ENCODE data around the gene NTRK1. TPM values are rescaled to one million over a fixed set of nuclear protein-coding genes. Genes with fewer than 3 reads are reported as not detected.

The NTRK1 gene
- total RNA-seq, 1 experiment from 2014 or later: 0.33 TPM

GRCh38 chr1:156874142-156874541 is 13.5 kb downstream of the NTRK1 start:
- ChIA-PET CTCF (interaction anchor here (0.6 to 12.4 kb wide), 6 partner anchors 14 to 213 kb away, joined by 3 to 114 read pairs (median 6); partner anchors contain the start of genes NTRK1 and PEAR1), POLR2A (interaction anchor here (0.7 kb wide), 1 partner anchor 71 kb away, joined by 5 read pairs; no protein-coding TSS in a partner anchor)
- peaks cover 16% of the 10 kb centered on the region for H3K27me3 Mint-ChIP-seq (ENCODE audit: insufficient read depth, unreplicated experiment)
- H3K27ac Mint-ChIP-seq (ENCODE audit: low read depth, unreplicated experiment): no peak overlapping the region
- H3K4me3 Mint-ChIP-seq (ENCODE audit: unreplicated experiment): no peak overlapping the region
- no peak for DNase-seq (ENCODE audit: unreplicated experiment)
- no peaks in the 10 kb centered on the region for H3K36me3 Mint-ChIP-seq (ENCODE audit: insufficient read depth, unreplicated experiment)
- no TSS peak for BruUV-seq (replicated peaks)
- intact Hi-C loops (cut with micrococcal nuclease): no loop called here
- H3K9me3 Mint-ChIP-seq (ENCODE audit: unreplicated experiment): no peaks in the 10 kb centered on the region
- no peak for TF ChIP-seq CTCF (IDR thresholded peaks at IDR 0.05; ENCODE audit: unreplicated experiment)
- H3K4me1 Mint-ChIP-seq (ENCODE audit: insufficient read depth, unreplicated experiment): peaks cover 16% of the 10 kb centered on the region

GRCh38 chr1:156874572-156875340 is 14.1 kb downstream of the NTRK1 start:
- TF ChIP-seq CTCF (IDR thresholded peaks at IDR 0.05; ENCODE audit: unreplicated experiment): no peak
- POLR2A ChIA-PET: interaction anchor here (0.6 to 1.0 kb wide), 3 partner anchors 33 to 422 kb away, joined by 3 to 5 read pairs (median 3); no protein-coding TSS in a partner anchor
- H3K27me3 Mint-ChIP-seq (ENCODE audit: insufficient read depth, unreplicated experiment): peaks cover 22% of the 10 kb centered on the region
- H3K36me3 Mint-ChIP-seq (ENCODE audit: insufficient read depth, unreplicated experiment): no peaks in the 10 kb centered on the region
- no peaks in the 10 kb centered on the region for H3K9me3 Mint-ChIP-seq (ENCODE audit: unreplicated experiment)
- intact Hi-C loops (cut with micrococcal nuclease): no loop called here
- H3K27ac Mint-ChIP-seq (ENCODE audit: low read depth, unreplicated experiment): no peak overlapping the region
- peaks cover 13% of the 10 kb centered on the region for H3K4me1 Mint-ChIP-seq (ENCODE audit: insufficient read depth, unreplicated experiment)
- CTCF ChIA-PET: interaction anchor here (0.6 to 12.4 kb wide), 6 partner anchors 15 to 213 kb away, joined by 3 to 114 read pairs (median 6); partner anchors contain the start of genes NTRK1 and PEAR1
- H3K4me3 Mint-ChIP-seq (ENCODE audit: unreplicated experiment): no peak overlapping the region
- BruUV-seq (replicated peaks): no TSS peak
- no peak for DNase-seq (ENCODE audit: unreplicated experiment)

GRCh38 chr1:156875341-156875615 is 14.6 kb downstream of the NTRK1 start:
- Mint-ChIP-seq H3K27ac (ENCODE audit: low read depth, unreplicated experiment) (no peak overlapping the region), H3K36me3 (ENCODE audit: insufficient read depth, unreplicated experiment) (no peaks in the 10 kb centered on the region), H3K9me3 (ENCODE audit: unreplicated experiment) (no peaks in the 10 kb centered on the region), H3K27me3 (ENCODE audit: insufficient read depth, unreplicated experiment) (peaks cover 28% of the 10 kb centered on the region), H3K4me3 (ENCODE audit: unreplicated experiment) (no peak overlapping the region), H3K4me1 (ENCODE audit: insufficient read depth, unreplicated experiment) (peaks cover 9% of the 10 kb centered on the region)
- intact Hi-C loops (cut with micrococcal nuclease): no loop called here
- CTCF ChIA-PET: interaction anchor here (0.6 to 12.4 kb wide), 5 partner anchors 12 to 429 kb away, joined by 3 to 114 read pairs (median 5); partner anchors contain the start of genes NTRK1 and PEAR1
- POLR2A ChIA-PET: interaction anchor here (0.6 to 1.0 kb wide), 2 partner anchors 34 to 423 kb away, joined by 3 read pairs; no protein-coding TSS in a partner anchor
- no peak for TF ChIP-seq CTCF (IDR thresholded peaks at IDR 0.05; ENCODE audit: unreplicated experiment)
- no peak for DNase-seq (ENCODE audit: unreplicated experiment)
- BruUV-seq (replicated peaks): no TSS peak

DNA sequence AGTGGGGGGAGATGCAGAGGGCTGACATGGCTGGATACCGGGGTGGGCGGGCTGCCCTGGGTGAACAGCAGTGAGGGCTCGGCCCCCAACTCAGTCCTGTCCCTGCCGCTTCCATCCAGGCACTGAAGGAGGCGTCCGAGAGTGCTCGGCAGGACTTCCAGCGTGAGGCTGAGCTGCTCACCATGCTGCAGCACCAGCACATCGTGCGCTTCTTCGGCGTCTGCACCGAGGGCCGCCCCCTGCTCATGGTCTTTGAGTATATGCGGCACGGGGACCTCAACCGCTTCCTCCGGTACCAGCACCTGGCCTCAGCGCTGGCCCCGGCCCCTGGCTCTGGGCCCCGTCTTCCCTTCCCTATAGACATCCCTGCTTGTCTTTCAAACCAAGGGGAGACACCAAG is 15.6 kb downstream of the NTRK1 start:
- intact Hi-C loops (cut with micrococcal nuclease): no loop called here
- Mint-ChIP-seq H3K27me3 (ENCODE audit: insufficient read depth, unreplicated experiment) (peaks cover 38% of the 10 kb centered on the region), H3K36me3 (ENCODE audit: insufficient read depth, unreplicated experiment) (no peaks in the 10 kb centered on the region), H3K4me1 (ENCODE audit: insufficient read depth, unreplicated experiment) (no peaks in the 10 kb centered on the region), H3K9me3 (ENCODE audit: unreplicated experiment) (no peaks in the 10 kb centered on the region), H3K27ac (ENCODE audit: low read depth, unreplicated experiment) (no peak overlapping the region), H3K4me3 (ENCODE audit: unreplicated experiment) (no peak overlapping the region)
- no peak for DNase-seq (ENCODE audit: unreplicated experiment)
- BruUV-seq (replicated peaks): no TSS peak
- CTCF ChIA-PET: interaction anchor here (0.5 to 12.4 kb wide), 8 partner anchors 11 to 186 kb away, joined by 3 to 114 read pairs (median 5); partner anchors contain the start of genes NTRK1 and PEAR1
- TF ChIP-seq CTCF (IDR thresholded peaks at IDR 0.05; ENCODE audit: unreplicated experiment): no peak
- POLR2A ChIA-PET: no interaction called here
